VCaP (cell line): ENCODE results near the gene PUM2.

Experiments
- H3K27ac ChIP-seq: fragments of 450-650 bp; 2 replicates; pipeline ENCODE4 v1.5.1; 2017
- CTCF ChIP-seq: fragments of 450-650 bp; conservative IDR thresholded peaks from 2 replicates; pipeline ENCODE4 v1.5.1; 2017; ENCODE audit warnings: mild to moderate bottlenecking, moderate library complexity

Gene PUM2

GRCh38 chr2:20391951-20392699, 41.5 kb upstream of the PUM2 start:
- no peak for TF ChIP-seq CTCF
- H3K27ac ChIP-seq, result no peak overlapping the region

GRCh38 chr2:20390524-20391123, 40.0 kb upstream of the PUM2 start:
- TF ChIP-seq CTCF, result no peak
- no peak overlapping the region for H3K27ac ChIP-seq

- H3K27ac ChIP-seq, result no peak overlapping the region
- no peak for TF ChIP-seq CTCF
Measured at GRCh38 chr2:20384953-20385352, 34.3 kb upstream of the PUM2 start.

GRCh38 chr2:20382965-20383810, 32.5 kb upstream of the PUM2 start:
- peak overlapping the region; percentile 26; the same call in 1 of the 2 replicates for H3K27ac ChIP-seq
- no peak for TF ChIP-seq CTCF

GRCh38 chr2:20381457-20381856, 30.8 kb upstream of the PUM2 start:
- no peak for TF ChIP-seq CTCF
- H3K27ac ChIP-seq, result peak overlapping the region; percentile 15; the same call in 1 of the 2 replicates

GRCh38 chr2:20378891-20379519, 28.4 kb upstream of the PUM2 start:
- TF ChIP-seq CTCF, result peak; percentile 64
- H3K27ac ChIP-seq, result no peak overlapping the region

- no peak for TF ChIP-seq CTCF
- H3K27ac ChIP-seq, result no peak overlapping the region
Measured at GRCh38 chr2:20378341-20378740, 27.7 kb upstream of the PUM2 start.
